GM18526 (cell line): ENCODE results near the gene MARVELD3.

Experiments
- POLR2A ChIP-seq: IDR thresholded peaks from 3 replicates; pipeline ENCODE4 v1.6.1; 2011; ENCODE audit not compliant: insufficient read length; ENCODE audit errors: extremely low read depth

Gene MARVELD3

DNA sequence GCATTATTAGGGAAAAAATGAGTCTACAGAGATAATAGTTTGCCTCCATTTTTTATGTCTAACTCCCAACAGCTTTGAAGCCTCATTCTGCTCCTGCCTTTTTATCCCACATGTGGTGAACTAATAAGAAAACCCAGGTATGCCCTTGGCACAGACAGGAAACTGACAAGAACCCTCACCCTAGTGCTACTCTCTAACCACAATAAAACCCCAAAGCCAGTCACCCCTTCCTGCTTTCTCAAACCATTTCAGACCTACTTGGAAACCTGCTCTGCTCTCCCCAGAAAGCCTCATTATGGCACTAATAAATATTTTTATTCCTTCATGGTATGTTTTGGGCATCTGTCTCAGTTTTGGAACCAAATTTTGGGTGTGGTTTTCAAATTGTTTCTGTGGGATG, 3.9 kb upstream of the MARVELD3 start:
- TF ChIP-seq POLR2A = no peak

DNA sequence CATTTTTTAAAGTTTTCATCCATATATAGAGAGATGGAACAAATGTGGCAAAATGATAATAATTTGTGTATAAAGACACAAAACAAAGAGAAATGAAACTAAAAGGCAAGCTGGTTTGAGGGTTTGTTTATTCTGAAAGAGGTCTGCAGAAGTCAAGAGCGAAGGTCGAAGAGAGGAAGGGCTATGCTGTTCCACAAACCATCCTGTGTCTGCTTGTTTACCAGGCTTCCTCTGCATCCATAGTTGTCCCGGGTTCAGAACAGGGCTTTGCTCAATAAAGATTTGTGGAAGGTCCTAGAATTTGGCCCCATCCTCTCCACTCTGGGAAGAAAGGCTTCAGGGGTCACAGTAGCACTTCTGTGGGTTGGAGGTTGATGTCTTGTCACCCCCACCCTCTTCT, 2.4 kb upstream of the MARVELD3 start:
- TF ChIP-seq POLR2A = no peak

DNA sequence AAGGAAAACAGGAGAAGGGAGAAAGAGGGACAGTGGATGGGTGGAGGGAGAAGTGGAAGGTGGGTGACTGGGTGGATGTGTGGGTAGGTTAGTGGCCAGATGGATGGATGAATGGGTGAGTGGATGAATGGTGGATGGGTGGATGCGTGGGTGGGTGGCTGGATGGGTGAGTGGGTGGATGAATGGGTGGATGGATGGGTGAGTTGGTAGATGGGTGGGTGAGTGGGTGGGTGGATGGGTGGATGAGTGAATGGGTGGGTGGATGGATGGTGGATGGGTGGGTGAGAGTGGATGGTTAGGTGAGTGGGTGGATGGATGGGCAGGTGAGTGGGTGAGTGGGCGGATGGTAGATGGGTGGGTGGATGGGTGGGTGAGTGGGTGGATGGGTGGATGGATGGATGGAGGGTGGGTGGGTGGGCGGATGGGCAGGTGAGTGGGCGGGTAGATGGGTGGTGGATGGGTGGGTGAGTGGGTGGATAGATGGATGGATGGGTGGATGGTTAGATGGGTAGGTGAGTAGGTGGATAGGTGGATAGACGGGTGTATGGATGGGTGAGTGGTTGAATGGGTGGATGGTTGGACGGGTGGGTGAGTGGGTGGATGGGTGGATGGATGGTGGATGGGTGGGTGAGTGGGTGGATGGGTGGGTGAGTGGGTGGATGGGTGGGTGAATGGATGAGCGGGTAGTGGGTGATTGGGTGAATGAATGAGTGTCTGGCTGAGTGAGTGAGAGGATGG, 702 bp upstream of the MARVELD3 start:
- TF ChIP-seq POLR2A = no peak

DNA sequence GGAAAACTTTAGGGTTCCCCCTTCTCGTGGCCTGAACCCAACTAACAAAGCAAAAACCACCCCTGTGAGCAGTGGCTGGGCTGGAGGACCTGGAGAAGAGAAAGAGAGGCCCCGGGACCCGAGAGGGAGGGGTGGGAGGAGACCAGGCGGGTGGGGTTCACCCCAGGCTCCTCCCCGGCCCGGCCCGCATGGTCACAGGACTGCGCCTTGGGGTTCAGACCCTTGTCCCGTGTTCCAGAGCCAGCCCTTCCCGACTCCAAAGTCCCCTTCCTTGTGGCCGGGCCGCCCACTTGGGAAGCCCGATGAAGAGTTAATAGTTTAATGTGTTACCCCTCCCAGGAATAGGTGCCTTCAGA, 852 bp downstream of the MARVELD3 start:
- no peak for TF ChIP-seq POLR2A

DNA sequence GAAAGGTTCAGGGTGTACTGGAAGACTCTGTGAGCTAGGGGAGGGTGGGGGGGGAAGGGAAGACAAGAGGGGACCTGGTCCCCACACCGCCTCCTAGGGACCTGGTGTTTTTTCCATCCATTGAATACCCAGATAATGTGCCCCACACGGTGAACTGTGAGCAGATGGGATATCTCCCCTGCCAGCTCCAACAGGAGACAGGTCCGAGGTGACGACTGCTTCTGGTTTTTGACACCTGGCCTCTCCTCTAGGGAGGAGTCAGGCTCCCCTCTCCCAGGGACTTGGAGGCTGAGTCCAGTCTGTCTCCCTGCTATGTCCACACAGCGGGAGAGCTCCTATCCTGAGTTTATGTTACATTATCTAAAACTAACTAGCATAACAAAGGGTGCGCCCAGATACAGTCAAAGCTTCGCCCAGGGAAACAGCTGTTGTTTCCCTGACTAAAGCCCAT, 1.8 kb downstream of the MARVELD3 start:
- TF ChIP-seq POLR2A = no peak

DNA sequence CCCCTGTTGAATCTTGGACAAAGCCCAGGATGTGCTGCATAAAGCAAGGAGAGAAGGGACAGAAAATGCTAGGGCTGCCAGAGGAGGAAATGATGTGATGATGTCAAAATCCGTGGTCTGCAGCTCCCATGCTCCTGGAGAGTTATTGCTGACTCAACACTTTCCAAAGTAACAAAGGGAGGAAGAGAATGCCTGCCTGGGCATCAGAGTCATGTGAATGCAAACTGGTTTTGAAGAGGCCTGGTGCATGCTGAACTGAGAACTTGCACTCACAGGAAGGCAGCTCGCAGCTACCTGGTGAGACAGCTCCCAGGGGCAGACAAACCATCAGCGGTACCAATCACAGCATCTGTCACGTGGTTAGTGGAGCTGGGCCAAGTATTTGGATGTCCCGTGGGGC, 2.8 kb downstream of the MARVELD3 start:
- no peak for TF ChIP-seq POLR2A

DNA sequence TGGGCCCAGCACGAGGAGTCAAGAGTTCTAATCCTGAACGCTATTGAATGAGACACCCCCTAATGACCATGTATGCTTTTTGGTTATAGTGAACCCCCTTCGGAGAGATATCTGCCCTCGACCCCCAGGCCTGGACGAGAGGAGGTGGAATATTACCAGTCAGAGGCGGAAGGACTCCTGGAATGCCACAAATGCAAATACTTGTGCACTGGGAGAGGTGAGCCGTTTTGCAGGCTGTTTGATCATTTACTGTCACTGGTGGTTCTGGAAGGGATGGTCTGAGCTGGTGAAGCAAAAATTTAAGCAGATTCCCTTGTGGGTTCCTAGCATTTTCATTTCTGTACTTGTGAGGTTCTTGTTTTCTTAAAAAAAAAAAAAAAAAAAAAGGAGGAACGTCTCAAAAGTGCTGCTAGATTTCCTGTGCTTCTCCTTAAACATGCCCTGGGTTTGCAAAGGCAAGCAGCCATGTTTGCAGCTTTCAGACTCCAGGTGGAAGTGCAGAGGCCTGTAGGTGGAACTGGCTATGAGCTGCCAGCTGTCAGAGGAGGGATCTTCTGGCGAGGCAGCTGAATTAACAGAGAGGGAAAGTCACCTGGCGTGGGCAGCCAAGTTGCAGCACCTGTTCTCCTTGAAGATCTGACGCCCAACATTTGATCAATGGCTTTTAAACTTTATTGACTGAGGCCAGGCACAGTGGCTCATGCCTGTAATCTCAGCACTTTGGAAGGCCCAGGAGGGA, 3.5 kb downstream of the MARVELD3 start:
- TF ChIP-seq POLR2A = no peak

DNA sequence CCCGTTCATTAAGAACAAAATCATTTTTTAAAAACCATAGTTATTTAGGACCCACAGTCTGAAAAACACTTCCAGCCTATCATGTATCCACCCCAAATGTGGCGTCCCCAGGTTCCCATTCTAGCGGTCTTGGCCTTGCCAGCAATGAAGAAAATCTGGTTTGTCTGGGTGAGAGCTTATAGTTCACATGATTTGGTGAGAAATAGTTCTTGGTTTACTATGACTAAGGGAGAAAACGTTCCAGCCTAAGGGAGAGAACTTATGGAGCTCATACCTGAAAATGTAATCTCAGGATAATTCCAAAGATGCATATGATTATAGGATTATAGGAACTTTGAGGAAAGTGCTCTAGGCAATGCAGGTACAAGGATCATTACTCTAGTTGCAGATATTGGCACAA, 4.8 kb downstream of the MARVELD3 start:
- no peak for TF ChIP-seq POLR2A

DNA sequence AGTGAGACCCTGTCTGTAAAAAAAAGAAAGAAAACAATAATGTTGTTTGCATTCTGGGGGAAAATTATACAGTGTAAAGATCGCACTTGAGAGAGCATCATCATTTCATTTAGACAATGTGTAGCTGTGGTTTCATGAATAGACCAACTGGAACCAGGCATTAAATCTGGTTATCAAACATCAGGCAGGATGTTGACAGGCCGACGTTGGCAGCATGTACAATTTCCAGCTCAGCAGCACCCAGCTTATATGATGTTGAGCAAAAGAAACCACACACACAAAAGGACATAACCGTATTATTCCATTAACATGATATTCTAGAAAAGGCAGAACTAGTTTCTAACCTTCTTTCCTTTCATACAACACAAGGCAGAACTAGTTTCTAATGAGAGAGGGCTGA, 5.8 kb downstream of the MARVELD3 start:
- no peak for TF ChIP-seq POLR2A

DNA sequence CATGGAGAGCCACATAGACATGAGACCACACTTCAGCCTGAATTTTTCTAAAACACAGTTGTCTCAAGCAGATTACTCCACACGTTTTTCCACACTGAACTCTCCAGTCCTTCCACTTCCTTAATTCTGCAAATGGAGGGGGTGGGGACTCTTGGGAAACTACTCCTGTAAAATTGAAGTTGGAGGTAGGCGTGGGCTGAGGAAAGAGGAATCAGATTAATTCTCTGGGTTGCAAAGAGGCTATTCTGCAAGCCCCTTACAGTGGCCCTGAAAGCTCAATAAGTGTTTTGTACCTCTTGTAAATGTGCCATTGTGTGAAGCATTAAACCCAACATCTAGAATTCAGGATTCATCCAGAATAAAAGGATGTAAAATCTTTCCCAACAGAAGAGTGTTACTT, 9.6 kb downstream of the MARVELD3 start:
- TF ChIP-seq POLR2A = no peak

DNA sequence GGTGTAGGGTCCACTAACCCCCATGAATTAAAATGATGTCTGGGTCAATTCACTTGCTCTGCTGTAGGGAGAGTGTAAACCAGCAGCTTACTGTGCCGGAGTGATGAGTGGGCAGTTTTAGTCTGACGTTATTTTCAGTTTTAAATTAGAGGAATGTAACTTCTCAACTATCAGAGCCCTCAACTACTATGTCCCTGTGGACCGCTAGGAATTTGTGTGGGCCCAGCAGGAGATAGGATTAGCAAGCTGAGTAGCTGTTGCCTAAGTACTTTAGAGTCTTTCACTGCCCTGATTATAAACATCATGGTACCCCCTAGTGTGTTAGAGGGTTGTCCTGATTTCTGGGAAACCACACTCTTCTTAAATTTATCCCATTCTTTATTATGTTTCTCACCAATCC, 11.4 kb downstream of the MARVELD3 start:
- TF ChIP-seq POLR2A = no peak

DNA sequence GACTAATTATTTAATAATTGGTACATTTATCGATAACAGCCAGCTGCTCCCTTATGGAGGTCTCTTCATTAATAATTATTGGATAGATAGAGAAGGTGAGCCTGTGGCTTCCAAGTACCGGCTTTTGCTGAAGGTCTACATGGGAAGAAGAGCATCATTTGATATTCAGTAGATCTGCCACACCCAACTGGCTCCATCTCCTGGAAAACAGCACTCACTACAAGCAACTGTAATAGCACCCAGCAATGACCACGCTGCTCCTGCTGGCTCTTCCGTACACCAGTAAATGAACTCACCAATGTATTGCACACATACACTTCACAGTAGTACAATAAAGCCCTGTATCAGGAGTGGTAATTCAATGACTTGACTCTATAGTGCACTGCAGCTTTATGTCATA, 19.5 kb downstream of the MARVELD3 start:
- TF ChIP-seq POLR2A = no peak

DNA sequence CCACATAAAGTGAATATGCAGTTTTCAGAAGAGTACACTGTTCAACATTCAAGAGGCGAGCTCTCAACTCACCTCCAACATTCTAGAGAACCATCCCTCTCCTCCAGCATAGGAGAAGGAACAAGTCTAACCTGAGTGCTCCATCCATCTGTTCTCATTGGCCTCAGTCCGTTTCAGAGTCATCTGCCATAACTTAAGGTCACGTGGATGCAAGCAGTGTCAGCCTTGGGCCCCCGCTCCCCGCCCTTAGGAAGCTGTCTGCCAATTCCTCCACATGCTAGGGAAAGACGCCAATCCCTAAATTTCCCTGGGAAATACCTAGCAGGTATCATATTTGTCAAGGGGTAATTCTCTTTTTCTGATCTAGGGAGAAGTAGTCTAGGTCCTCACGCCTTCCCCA, 21.4 kb downstream of the MARVELD3 start:
- TF ChIP-seq POLR2A = no peak

DNA sequence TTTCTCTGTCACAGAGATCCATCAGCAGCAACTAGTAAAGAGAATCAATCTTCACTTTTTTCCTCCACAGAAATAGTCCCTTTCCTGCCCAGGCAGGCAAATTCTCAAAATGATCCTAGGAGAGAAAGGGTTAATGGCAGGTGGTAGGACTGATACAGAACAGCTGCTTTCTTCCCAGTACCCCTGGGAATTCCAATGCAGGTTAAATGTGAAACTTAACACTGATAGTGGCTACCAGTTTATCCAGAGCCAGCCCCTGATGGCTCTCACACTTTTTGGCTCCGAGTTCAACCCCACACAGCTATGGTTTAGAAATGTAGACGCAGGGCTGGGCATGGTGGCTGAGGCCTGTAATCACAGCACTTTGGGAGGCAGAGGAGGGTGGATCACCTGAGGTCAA, 22.2 kb downstream of the MARVELD3 start:
- TF ChIP-seq POLR2A = no peak

DNA sequence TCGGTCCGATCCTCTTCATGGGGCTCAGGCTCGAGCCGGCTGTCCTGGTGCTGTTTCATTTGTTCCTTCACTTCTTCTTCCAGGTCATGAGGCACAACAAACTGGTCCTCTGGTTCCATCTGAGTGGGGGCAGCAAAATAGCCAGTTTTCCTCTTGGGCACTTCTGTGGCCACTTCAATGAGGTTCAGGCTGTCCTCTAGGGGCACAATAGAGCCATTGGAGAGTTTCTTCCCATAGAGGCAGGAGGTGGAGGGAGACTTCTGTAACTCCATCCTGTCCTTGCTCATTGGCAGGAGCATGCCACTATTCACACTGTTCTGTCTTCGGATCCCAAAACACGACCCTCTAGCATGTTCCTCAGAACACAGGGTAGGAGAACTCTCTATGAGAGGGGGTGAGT, 22.9 kb downstream of the MARVELD3 start:
- TF ChIP-seq POLR2A = no peak

DNA sequence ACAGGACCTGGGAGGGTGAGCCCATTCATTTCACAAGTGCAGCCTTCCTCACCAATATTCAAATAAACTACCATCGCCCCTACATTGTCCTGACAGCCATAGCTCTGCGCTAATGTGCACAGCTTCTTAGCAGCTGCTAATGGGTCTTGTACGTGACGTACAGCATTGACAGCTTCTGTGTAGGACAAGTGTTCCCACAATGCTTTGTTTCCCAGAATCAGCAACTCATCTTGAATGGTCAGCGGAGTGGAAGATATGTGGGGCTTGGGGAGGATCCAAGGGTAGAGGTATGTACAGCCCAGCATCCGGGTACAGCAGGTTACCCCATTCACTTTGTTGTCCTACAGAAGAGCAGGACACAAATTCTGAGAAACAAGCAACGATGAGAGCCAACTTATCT, 23.7 kb downstream of the MARVELD3 start:
- no peak for TF ChIP-seq POLR2A

DNA sequence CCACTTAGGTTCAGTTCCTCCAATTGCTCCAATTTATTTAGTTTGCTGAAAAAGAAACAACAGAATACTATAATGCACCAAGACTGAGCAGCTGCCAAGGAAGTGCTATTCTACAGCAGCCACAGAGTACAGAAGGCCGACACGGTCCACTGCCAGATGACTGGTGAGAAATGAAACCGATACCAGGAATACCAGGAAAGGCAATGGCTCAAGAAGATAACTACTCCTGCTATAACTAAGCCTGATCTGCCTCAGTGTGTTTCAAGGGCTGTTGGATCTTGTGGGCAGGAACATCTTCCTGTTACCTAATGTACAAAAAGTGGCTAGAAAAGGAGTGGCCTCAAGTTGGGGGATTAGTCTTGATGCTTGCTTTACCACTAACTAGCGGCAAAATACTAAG, 32.8 kb downstream of the MARVELD3 start:
- TF ChIP-seq POLR2A = no peak
